ENCODE results near the gene TMBIM6.

TMBIM6 gene

DNA sequence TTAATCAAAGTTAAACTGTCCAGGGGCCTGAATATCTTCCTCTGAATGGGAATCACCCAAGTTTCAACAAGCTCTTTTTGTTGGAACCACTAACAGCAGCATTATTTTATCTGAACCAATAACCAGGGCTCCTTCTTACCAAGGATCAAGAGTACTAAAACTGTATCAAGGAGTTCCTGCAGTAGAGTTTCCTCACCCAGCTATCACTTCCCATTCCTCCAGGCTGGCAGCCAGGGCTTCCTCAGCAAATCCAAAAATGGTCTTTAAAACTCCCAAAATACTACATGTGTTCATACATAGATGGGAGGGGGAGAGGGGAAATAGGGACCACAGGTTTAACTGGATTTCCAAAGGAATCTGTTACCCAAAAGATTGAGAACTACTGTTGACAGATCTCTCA, 44.6 kb upstream of the TMBIM6 start:
- H3K4me2 ChIP-seq (ENCODE audit: low read length), result no peak overlapping the region
- peaks cover 41% of the 10 kb centered on the region for H3K79me2 ChIP-seq (ENCODE audit: control insufficient read depth, low read length)
- peaks cover 57% of the 10 kb centered on the region for H3K4me1 ChIP-seq (ENCODE audit: control insufficient read depth, low read length)
- H3K9me3 ChIP-seq (ENCODE audit: control insufficient read depth, insufficient read depth, low read length), result no peaks in the 10 kb centered on the region
- H4K20me1 ChIP-seq (ENCODE audit: control insufficient read depth, insufficient read depth, low read depth, low read length), result peaks cover 13% of the 10 kb centered on the region
- H3K4me3 ChIP-seq (ENCODE audit: low read length), result no peak overlapping the region
- H3K27me3 ChIP-seq (ENCODE audit: control insufficient read depth, low read length), result no peaks in the 10 kb centered on the region
- TF ChIP-seq EZH2phosphoT487 (IDR thresholded peaks at IDR 0.05; ENCODE audit: borderline replicate concordance, low read length), result no peak
- TF ChIP-seq, protein P1, sequence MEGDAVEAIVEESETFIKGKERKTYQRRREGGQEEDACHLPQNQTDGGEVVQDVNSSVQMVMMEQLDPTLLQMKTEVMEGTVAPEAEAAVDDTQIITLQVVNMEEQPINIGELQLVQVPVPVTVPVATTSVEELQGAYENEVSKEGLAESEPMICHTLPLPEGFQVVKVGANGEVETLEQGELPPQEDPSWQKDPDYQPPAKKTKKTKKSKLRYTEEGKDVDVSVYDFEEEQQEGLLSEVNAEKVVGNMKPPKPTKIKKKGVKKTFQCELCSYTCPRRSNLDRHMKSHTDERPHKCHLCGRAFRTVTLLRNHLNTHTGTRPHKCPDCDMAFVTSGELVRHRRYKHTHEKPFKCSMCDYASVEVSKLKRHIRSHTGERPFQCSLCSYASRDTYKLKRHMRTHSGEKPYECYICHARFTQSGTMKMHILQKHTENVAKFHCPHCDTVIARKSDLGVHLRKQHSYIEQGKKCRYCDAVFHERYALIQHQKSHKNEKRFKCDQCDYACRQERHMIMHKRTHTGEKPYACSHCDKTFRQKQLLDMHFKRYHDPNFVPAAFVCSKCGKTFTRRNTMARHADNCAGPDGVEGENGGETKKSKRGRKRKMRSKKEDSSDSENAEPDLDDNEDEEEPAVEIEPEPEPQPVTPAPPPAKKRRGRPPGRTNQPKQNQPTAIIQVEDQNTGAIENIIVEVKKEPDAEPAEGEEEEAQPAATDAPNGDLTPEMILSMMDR (IDR thresholded peaks at IDR 0.05; ENCODE audit: low read depth, low read length, poor library complexity, severe bottlenecking), result no peak
- no peaks in the 10 kb centered on the region for H3K9me2 ChIP-seq (replicated peaks; ENCODE audit: control insufficient read depth, low read length)
- H3F3A ChIP-seq (ENCODE audit: control insufficient read depth, insufficient read depth), result peaks cover 34% of the 10 kb centered on the region
- H3K36me3 ChIP-seq (ENCODE audit: control insufficient read depth, low read length), result no peaks in the 10 kb centered on the region
- no peak overlapping the region for H3K27ac ChIP-seq (ENCODE audit: low read depth, low read length)

DNA sequence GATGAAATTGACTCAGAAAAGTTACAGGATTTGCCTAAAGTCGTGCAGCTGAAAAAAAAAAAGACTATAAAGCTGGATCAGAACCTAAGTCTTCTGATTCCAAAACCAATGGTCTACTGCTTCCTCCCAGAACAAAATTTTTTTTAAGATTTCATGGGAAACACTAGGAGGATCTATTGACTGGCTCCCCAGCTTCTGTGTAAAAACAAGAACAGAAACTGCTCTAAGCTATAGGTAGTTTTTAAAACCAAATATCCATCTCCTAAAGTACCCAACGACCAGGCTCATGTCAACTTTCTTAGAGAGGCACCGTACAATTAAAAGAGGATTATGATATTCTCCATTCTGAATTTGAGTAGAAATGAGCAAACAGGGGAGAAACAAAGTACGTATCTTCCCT, 43.5 kb upstream of the TMBIM6 start:
- H3K4me1 ChIP-seq (ENCODE audit: control insufficient read depth, low read length), result peaks cover 64% of the 10 kb centered on the region
- H3K36me3 ChIP-seq (ENCODE audit: control insufficient read depth, low read length), result no peaks in the 10 kb centered on the region
- peak overlapping the region; percentile 74 for H3K4me3 ChIP-seq (ENCODE audit: low read length)
- peak overlapping the region; percentile 99 for H3K4me2 ChIP-seq (ENCODE audit: low read length)
- H3K79me2 ChIP-seq (ENCODE audit: control insufficient read depth, low read length), result peaks cover 48% of the 10 kb centered on the region
- no peak for TF ChIP-seq EZH2phosphoT487 (IDR thresholded peaks at IDR 0.05; ENCODE audit: borderline replicate concordance, low read length)
- TF ChIP-seq, protein P1 (IDR thresholded peaks at IDR 0.05; ENCODE audit: low read depth, low read length, poor library complexity, severe bottlenecking), result no peak
- H3K9me3 ChIP-seq (ENCODE audit: control insufficient read depth, insufficient read depth, low read length), result no peaks in the 10 kb centered on the region
- peaks cover 36% of the 10 kb centered on the region for H3F3A ChIP-seq (ENCODE audit: control insufficient read depth, insufficient read depth)
- H3K27me3 ChIP-seq (ENCODE audit: control insufficient read depth, low read length), result no peaks in the 10 kb centered on the region
- H3K27ac ChIP-seq (ENCODE audit: low read depth, low read length), result no peak overlapping the region; the same call in 1 of the 2 replicates
- H3K9me2 ChIP-seq (replicated peaks; ENCODE audit: control insufficient read depth, low read length), result no peaks in the 10 kb centered on the region
- peaks cover 13% of the 10 kb centered on the region for H4K20me1 ChIP-seq (ENCODE audit: control insufficient read depth, insufficient read depth, low read depth, low read length)

DNA sequence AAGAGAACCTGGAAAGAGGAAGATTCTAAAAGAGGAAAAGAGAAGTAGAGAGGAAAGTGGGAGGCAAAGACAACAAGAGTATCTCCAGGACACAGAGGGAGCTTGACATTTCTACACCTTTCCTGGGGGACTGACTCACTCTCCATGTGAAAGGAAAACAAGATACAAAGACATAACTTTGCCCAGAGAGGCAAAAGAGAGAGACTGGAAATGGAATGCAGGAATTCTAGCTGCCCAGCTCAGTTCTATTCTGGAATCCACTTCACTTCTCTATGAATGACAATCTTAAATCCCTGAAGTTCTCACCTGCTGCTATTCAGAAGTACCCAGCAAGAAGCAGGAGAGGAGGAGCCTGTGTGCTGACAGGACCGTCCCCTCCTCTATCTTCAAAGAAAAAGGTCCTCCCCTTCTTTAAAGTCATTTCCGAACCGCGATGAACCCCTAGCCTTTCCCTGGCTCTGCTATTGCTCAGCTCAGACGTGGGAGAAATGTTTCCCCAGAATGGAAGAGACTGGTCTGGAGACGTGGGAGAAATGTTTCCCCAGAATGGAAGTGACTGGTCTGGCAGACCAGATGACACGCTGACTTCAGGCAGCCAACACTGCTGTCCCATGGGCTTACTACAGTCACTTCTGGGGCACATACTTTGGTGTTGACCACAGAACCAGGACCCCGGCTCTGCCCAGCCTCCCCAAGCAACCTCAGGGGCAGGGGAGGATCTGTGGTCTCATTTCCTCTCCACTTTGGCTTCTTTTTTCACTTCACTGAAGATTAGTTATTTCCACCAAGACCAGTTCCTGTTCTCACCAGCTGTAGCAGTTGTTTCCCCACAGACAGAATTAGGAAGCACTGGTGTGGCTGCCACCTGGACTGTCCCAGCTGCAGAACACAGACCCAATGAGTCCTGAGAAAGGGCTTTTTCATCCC, 42.5 kb upstream of the TMBIM6 start:
- TF ChIP-seq, protein P1 (IDR thresholded peaks at IDR 0.05; ENCODE audit: low read depth, low read length, poor library complexity, severe bottlenecking), result no peak
- TF ChIP-seq EZH2phosphoT487 (IDR thresholded peaks at IDR 0.05; ENCODE audit: borderline replicate concordance, low read length), result no peak
- H3K36me3 ChIP-seq (ENCODE audit: control insufficient read depth, low read length), result no peaks in the 10 kb centered on the region
- peaks cover 13% of the 10 kb centered on the region for H4K20me1 ChIP-seq (ENCODE audit: control insufficient read depth, insufficient read depth, low read depth, low read length)
- H3K27ac ChIP-seq (ENCODE audit: low read depth, low read length), result peak overlapping the region; percentile 78
- no peaks in the 10 kb centered on the region for H3K27me3 ChIP-seq (ENCODE audit: control insufficient read depth, low read length)
- no peaks in the 10 kb centered on the region for H3K9me2 ChIP-seq (replicated peaks; ENCODE audit: control insufficient read depth, low read length)
- H3K4me3 ChIP-seq (ENCODE audit: low read length), result peak overlapping the region; percentile 74
- peaks cover 69% of the 10 kb centered on the region for H3K4me1 ChIP-seq (ENCODE audit: control insufficient read depth, low read length)
- H3K79me2 ChIP-seq (ENCODE audit: control insufficient read depth, low read length), result peaks cover 59% of the 10 kb centered on the region
- H3F3A ChIP-seq (ENCODE audit: control insufficient read depth, insufficient read depth), result peaks cover 38% of the 10 kb centered on the region
- H3K4me2 ChIP-seq (ENCODE audit: low read length), result peak overlapping the region; percentile 99
- no peaks in the 10 kb centered on the region for H3K9me3 ChIP-seq (ENCODE audit: control insufficient read depth, insufficient read depth, low read length)
